HepG2 (cell line): ENCODE results near the gene FN1. TPM values are rescaled to one million over a fixed set of nuclear protein-coding genes. Genes with fewer than 3 reads are reported as not detected.

ENCODE experiments used
- HHEX ChIP-seq: IDR thresholded peaks from 2 replicates; pipeline ENCODE4 v1.6.1; 2016; ENCODE audit warnings: control low read depth
- IRF2 ChIP-seq: IDR thresholded peaks from 2 replicates; pipeline ENCODE4 v1.6.1; 2018; ENCODE audit warnings: missing genetic modification reagents, missing compliant biosample characterization
- KDM5A ChIP-seq: fragments of 200-600 bp; sonication (generic); IDR thresholded peaks from 2 replicates; pipeline ENCODE4 v1.7.0; 2018; ENCODE audit warnings: antibody characterized with exemption, mild to moderate bottlenecking, low read length, borderline replicate concordance
- MED8 ChIP-seq: sonication (generic); formaldehyde crosslinking; IDR thresholded peaks from 2 replicates; pipeline ENCODE4 v1.8.1; 2023; ENCODE audit warnings: mild to moderate bottlenecking, missing genetic modification reagents; ENCODE audit not compliant: insufficient replicate concordance
- NCOA1 ChIP-seq: sonication (generic); formaldehyde crosslinking; IDR thresholded peaks from 2 replicates; pipeline ENCODE4 v1.9.0; 2021; ENCODE audit warnings: missing genetic modification reagents
- PHF5A ChIP-seq: IDR thresholded peaks from one replicate; pipeline ENCODE4 v1.6.1; 2018; ENCODE audit warnings: low read depth, missing genetic modification reagents; ENCODE audit not compliant: unreplicated experiment
- POLR2AphosphoS5 ChIP-seq: IDR thresholded peaks from 2 replicates; pipeline ENCODE4 v1.6.1; 2012; ENCODE audit warnings: low read depth, low read length
- RBFOX2 ChIP-seq: fragments of 200-400 bp; formaldehyde crosslinking; IDR thresholded peaks from 2 replicates; pipeline ENCODE4 v1.6.1; 2017; ENCODE audit warnings: low read depth, mild to moderate bottlenecking, low read length
- REXO4 ChIP-seq: sonication (generic); formaldehyde crosslinking; IDR thresholded peaks from 2 replicates; pipeline ENCODE4 v1.8.0; 2022; ENCODE audit warnings: missing genetic modification reagents, mild to moderate bottlenecking, borderline replicate concordance
- SP1 ChIP-seq, 2 experiments: fragments of 450-650 bp in 1 of 2; sonication (generic) in 1 of 2; formaldehyde crosslinking in 1 of 2; IDR thresholded peaks; 2 replicates each; pipeline versions ENCODE4 v1.4.0 to v1.6.1; 2016 to 2020; ENCODE audit warnings: missing genetic modification reagents in 1 of 2
- SSRP1 ChIP-seq: IDR thresholded peaks from 2 replicates; pipeline ENCODE4 v1.6.1; 2016; ENCODE audit warnings: control low read depth
- YEATS2 ChIP-seq: sonication (generic); formaldehyde crosslinking; IDR thresholded peaks from 2 replicates; pipeline ENCODE4 v1.4.0; 2020; ENCODE audit warnings: missing genetic modification reagents, borderline replicate concordance
- ZFP62 ChIP-seq: sonication (generic); formaldehyde crosslinking; IDR thresholded peaks from 2 replicates; pipeline ENCODE4 v1.4.0; 2020; ENCODE audit warnings: missing genetic modification reagents
- ZNF512 ChIP-seq: sonication (generic); formaldehyde crosslinking; IDR thresholded peaks from 2 replicates; pipeline ENCODE4 v1.4.0; 2020; ENCODE audit warnings: mild to moderate bottlenecking, missing genetic modification reagents
- ZNF530 ChIP-seq: sonication (generic); formaldehyde crosslinking; IDR thresholded peaks from 2 replicates; pipeline ENCODE4 v1.5.0; 2020; ENCODE audit warnings: low read depth, mild to moderate bottlenecking, missing genetic modification reagents
- ZNF543 ChIP-seq: sonication (generic); formaldehyde crosslinking; IDR thresholded peaks from 2 replicates; pipeline ENCODE4 v1.4.0; 2020; ENCODE audit warnings: mild to moderate bottlenecking, missing genetic modification reagents
- ZNF777 ChIP-seq: sonication (generic); formaldehyde crosslinking; IDR thresholded peaks from 2 replicates; pipeline ENCODE4 v1.4.0; 2020; ENCODE audit warnings: missing genetic modification reagents
- ZSCAN30 ChIP-seq: sonication (generic); formaldehyde crosslinking; IDR thresholded peaks from 2 replicates; pipeline ENCODE4 v1.5.0; 2020; ENCODE audit warnings: mild to moderate bottlenecking, missing genetic modification reagents
- polyA plus RNA-seq, 8 experiments: library from polyadenylated mRNA; depleted of rRNA in 3 of 8; stranded (reverse) in 7 of 8; unstranded in 1 of 8; fragments of >200 nt; fragmentation: Illumina TruSeq in 4 of 8; extraction: Trizol in 4 of 8; gene quantifications; 2 replicates each; pipeline versions ENCODE4 v1.2.1 to v1.2.3, GENCODE V29; 2011 to 2016; ENCODE audit warnings: low read depth in 4 of 8, missing spikeins in 1 of 8, mixed read lengths in 1 of 8; ENCODE audit not compliant: insufficient read depth in 1 of 8
- total RNA-seq, 5 experiments: library from RNA; depleted of rRNA; stranded (reverse); fragments of >200 nt; fragmentation: Illumina TruSeq; extraction: Trizol; gene quantifications; 2 replicates each; pipeline ENCODE4 v1.2.3, GENCODE V29; 2016; ENCODE audit warnings: low read depth in 1 of 5
- TF ChIP-seq, protein P1 (sequence below): sonication (generic); formaldehyde crosslinking; conservative IDR thresholded peaks from 2 replicates; pipeline ENCODE4 v1.8.1; 2023; ENCODE audit warnings: missing genetic modification reagents
- TF ChIP-seq, protein P2 (sequence below): sonication (generic); formaldehyde crosslinking; IDR thresholded peaks from 2 replicates; pipeline ENCODE4 v1.5.1; 2020; ENCODE audit warnings: mild to moderate bottlenecking, missing genetic modification reagents, borderline replicate concordance

Gene FN1
- total and polyA plus RNA-seq, 2 of the 13 experiments (the other 11 are each of a cell fraction or from before 2014, with no cell fraction given): 1,847 to 6,471 TPM

- peak; percentile 88 for TF ChIP-seq RBFOX2
- TF ChIP-seq IRF2 (CRISPR knock-in tag): no peak
- no peak for TF ChIP-seq SP1 (IDR thresholded peaks at IDR 0.05)
- no peak for TF ChIP-seq SP1 (CRISPR knock-in tag; IDR thresholded peaks at IDR 0.05)
- TF ChIP-seq MED8 (CRISPR knock-in tag): no peak
- no peak for TF ChIP-seq ZFP62 (CRISPR knock-in tag)
- peak; percentile 53 for TF ChIP-seq PHF5A
- TF ChIP-seq, protein P1, sequence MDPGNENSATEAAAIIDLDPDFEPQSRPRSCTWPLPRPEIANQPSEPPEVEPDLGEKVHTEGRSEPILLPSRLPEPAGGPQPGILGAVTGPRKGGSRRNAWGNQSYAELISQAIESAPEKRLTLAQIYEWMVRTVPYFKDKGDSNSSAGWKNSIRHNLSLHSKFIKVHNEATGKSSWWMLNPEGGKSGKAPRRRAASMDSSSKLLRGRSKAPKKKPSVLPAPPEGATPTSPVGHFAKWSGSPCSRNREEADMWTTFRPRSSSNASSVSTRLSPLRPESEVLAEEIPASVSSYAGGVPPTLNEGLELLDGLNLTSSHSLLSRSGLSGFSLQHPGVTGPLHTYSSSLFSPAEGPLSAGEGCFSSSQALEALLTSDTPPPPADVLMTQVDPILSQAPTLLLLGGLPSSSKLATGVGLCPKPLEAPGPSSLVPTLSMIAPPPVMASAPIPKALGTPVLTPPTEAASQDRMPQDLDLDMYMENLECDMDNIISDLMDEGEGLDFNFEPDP (CRISPR knock-in tag): no peak
- peak; percentile 86; the same call in 1 of the 2 replicates for TF ChIP-seq SSRP1
- TF ChIP-seq, protein P2, sequence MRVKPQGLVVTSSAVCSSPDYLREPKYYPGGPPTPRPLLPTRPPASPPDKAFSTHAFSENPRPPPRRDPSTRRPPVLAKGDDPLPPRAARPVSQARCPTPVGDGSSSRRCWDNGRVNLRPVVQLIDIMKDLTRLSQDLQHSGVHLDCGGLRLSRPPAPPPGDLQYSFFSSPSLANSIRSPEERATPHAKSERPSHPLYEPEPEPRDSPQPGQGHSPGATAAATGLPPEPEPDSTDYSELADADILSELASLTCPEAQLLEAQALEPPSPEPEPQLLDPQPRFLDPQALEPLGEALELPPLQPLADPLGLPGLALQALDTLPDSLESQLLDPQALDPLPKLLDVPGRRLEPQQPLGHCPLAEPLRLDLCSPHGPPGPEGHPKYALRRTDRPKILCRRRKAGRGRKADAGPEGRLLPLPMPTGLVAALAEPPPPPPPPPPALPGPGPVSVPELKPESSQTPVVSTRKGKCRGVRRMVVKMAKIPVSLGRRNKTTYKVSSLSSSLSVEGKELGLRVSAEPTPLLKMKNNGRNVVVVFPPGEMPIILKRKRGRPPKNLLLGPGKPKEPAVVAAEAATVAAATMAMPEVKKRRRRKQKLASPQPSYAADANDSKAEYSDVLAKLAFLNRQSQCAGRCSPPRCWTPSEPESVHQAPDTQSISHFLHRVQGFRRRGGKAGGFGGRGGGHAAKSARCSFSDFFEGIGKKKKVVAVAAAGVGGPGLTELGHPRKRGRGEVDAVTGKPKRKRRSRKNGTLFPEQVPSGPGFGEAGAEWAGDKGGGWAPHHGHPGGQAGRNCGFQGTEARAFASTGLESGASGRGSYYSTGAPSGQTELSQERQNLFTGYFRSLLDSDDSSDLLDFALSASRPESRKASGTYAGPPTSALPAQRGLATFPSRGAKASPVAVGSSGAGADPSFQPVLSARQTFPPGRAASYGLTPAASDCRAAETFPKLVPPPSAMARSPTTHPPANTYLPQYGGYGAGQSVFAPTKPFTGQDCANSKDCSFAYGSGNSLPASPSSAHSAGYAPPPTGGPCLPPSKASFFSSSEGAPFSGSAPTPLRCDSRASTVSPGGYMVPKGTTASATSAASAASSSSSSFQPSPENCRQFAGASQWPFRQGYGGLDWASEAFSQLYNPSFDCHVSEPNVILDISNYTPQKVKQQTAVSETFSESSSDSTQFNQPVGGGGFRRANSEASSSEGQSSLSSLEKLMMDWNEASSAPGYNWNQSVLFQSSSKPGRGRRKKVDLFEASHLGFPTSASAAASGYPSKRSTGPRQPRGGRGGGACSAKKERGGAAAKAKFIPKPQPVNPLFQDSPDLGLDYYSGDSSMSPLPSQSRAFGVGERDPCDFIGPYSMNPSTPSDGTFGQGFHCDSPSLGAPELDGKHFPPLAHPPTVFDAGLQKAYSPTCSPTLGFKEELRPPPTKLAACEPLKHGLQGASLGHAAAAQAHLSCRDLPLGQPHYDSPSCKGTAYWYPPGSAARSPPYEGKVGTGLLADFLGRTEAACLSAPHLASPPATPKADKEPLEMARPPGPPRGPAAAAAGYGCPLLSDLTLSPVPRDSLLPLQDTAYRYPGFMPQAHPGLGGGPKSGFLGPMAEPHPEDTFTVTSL (CRISPR knock-in tag): 0 out of 2 replicates have a peak, but pooled peaks have one; percentile 34
- no peak; the same call in 1 of the 2 replicates for TF ChIP-seq KDM5A
- no peak for TF ChIP-seq HHEX (CRISPR knock-in tag)
- TF ChIP-seq ZNF543 (CRISPR knock-in tag): no peak
- no peak for TF ChIP-seq NCOA1 (CRISPR knock-in tag)
- TF ChIP-seq ZNF777 (CRISPR knock-in tag): no peak
- TF ChIP-seq ZNF512 (CRISPR knock-in tag): 0 out of 2 replicates have a peak, but pooled peaks have one; percentile 30
- TF ChIP-seq YEATS2 (CRISPR knock-in tag): peak; percentile 17; the same call in 1 of the 2 replicates
- no peak for TF ChIP-seq ZSCAN30 (CRISPR knock-in tag)
- no peak for TF ChIP-seq ZNF530 (CRISPR knock-in tag)
- TF ChIP-seq POLR2AphosphoS5: peak; percentile 65
- no peak for TF ChIP-seq REXO4 (CRISPR knock-in tag)
These were observed 3.8 kb downstream of the FN1 start (continued) for GRCh38 chr2:215431778-215432758.
